WTC11 (cell line): ENCODE data around the gene RANGAP1. TPM values are rescaled to one million over a fixed set of nuclear protein-coding genes. Genes with fewer than 3 reads are reported as not detected.

Experiments used
- ATAC-seq: fragments of 200-7000 bp; cut with Tn5 transposase; 2 replicates; pipeline ENCODE4 v1.10.0; 2021; ENCODE audit warnings: mild to moderate bottlenecking, moderate library complexity
- CTCF ChIA-PET: fragments of 300-600 bp; sonication (Branson Sonifier 250); formaldehyde crosslinking; loops from one replicate; lab custom pipeline; 2021; ENCODE audit warnings: antibody characterized with exemption; lab: Charles Lee
- POLR2A ChIA-PET: fragments of 350-600 bp; sonication (Branson Sonifier 250); formaldehyde crosslinking; loops from one replicate; lab custom pipeline; 2021; ENCODE audit warnings: antibody characterized with exemption; lab: Charles Lee
- DNase-seq: peaks from one replicate; pipeline ENCODE4 v3.0.0; 2021; ENCODE audit warnings: low spot score
- H3K27ac Mint-ChIP-seq: 2 replicates; pipeline ENCODE4 v1.8.0; 2021; ENCODE audit warnings: mixed read lengths
- H3K27me3 Mint-ChIP-seq: 2 replicates; pipeline ENCODE4 v1.8.0; 2021; ENCODE audit warnings: low read depth, mild to moderate bottlenecking, moderate library complexity, mixed read lengths
- H3K36me3 Mint-ChIP-seq: 2 replicates; pipeline ENCODE4 v1.8.0; 2021; ENCODE audit warnings: mixed read lengths
- H3K4me1 Mint-ChIP-seq: 2 replicates; pipeline ENCODE4 v1.8.0; 2022; ENCODE audit warnings: mixed read lengths
- H3K4me3 Mint-ChIP-seq: 2 replicates; pipeline ENCODE4 v1.8.0; 2021; ENCODE audit warnings: mild to moderate bottlenecking, moderate library complexity, mixed read lengths
- H3K9me3 Mint-ChIP-seq: 2 replicates; pipeline ENCODE4 v1.8.0; 2021; ENCODE audit warnings: mixed read lengths
- CBFB ChIP-seq: sonication (generic); formaldehyde crosslinking; IDR thresholded peaks from 2 replicates; pipeline ENCODE4 v1.8.1; 2022; ENCODE audit warnings: mild to moderate bottlenecking, low read depth, missing genetic modification reagents
- CREB1 ChIP-seq: sonication (generic); formaldehyde crosslinking; IDR thresholded peaks from 2 replicates; pipeline ENCODE4 v1.8.0; 2023; ENCODE audit warnings: mild to moderate bottlenecking, missing genetic modification reagents
- FOXP1 ChIP-seq: sonication (generic); formaldehyde crosslinking; IDR thresholded peaks from 2 replicates; pipeline ENCODE4 v1.8.0; 2022; ENCODE audit warnings: missing genetic modification reagents, mild to moderate bottlenecking, moderate library complexity, borderline replicate concordance
- GTF2I ChIP-seq: fragments of 250-450 bp; sonication (Bioruptor Pico); conservative IDR thresholded peaks from 2 replicates; pipeline ENCODE4 v1.4.0; 2021; ENCODE audit warnings: mild to moderate bottlenecking
- JUN ChIP-seq: sonication (generic); formaldehyde crosslinking; IDR thresholded peaks from 2 replicates; pipeline ENCODE4 v1.8.0; 2023; ENCODE audit warnings: mild to moderate bottlenecking, missing genetic modification reagents
- NR2C2 ChIP-seq: sonication (generic); formaldehyde crosslinking; IDR thresholded peaks from 2 replicates; pipeline ENCODE4 v1.8.0; 2022; ENCODE audit warnings: mild to moderate bottlenecking, missing genetic modification reagents
- SMAD3 ChIP-seq: sonication (generic); formaldehyde crosslinking; IDR thresholded peaks from 2 replicates; pipeline ENCODE4 v1.8.0; 2022; ENCODE audit warnings: missing genetic modification reagents, mild to moderate bottlenecking, borderline replicate concordance
- SP1 ChIP-seq: sonication (generic); formaldehyde crosslinking; conservative IDR thresholded peaks from 2 replicates; pipeline ENCODE4 v1.8.1; 2022; ENCODE audit warnings: missing genetic modification reagents
- ZNF396 ChIP-seq: fragments of 250-450 bp; sonication (Bioruptor Pico); IDR thresholded peaks from 2 replicates; pipeline ENCODE4 v1.8.0; 2021; ENCODE audit warnings: mild to moderate bottlenecking, moderate library complexity, borderline replicate concordance
- ZNF671 ChIP-seq: fragments of 250-450 bp; sonication (Bioruptor Pico); IDR thresholded peaks from 2 replicates; pipeline ENCODE4 v1.8.0; 2021; ENCODE audit warnings: mild to moderate bottlenecking
- total RNA-seq: library from RNA; stranded (reverse); gene quantifications from 3 replicates; pipeline ENCODE4 v1.2.3, GENCODE V29; 2021
- TF ChIP-seq, protein P1 (sequence below): sonication (generic); formaldehyde crosslinking; IDR thresholded peaks from 2 replicates; pipeline ENCODE4 v1.8.0; 2022; ENCODE audit warnings: mild to moderate bottlenecking, missing genetic modification reagents
- TF ChIP-seq, protein P2 (sequence below): sonication (generic); formaldehyde crosslinking; IDR thresholded peaks from 2 replicates; pipeline ENCODE4 v1.8.1; 2023; ENCODE audit warnings: mild to moderate bottlenecking, missing genetic modification reagents
- TF ChIP-seq, protein P3 (sequence below): fragments of 250-450 bp; sonication (Bioruptor Pico); IDR thresholded peaks from 2 replicates; pipeline ENCODE4 v1.9.0; 2021; ENCODE audit warnings: mild to moderate bottlenecking
- TF ChIP-seq, protein P4 (sequence below): sonication (generic); formaldehyde crosslinking; IDR thresholded peaks from 2 replicates; pipeline ENCODE4 v1.8.1; 2022; ENCODE audit warnings: mild to moderate bottlenecking, moderate library complexity, missing genetic modification reagents
- TF ChIP-seq, protein P5 (sequence below): fragments of 200-600 bp; IDR thresholded peaks from 2 replicates; pipeline ENCODE4 v1.8.0; 2022; ENCODE audit warnings: antibody characterized with exemption
- TF ChIP-seq, protein P6 (sequence below): sonication (generic); formaldehyde crosslinking; IDR thresholded peaks from 2 replicates; pipeline ENCODE4 v1.8.0; 2022; ENCODE audit warnings: mild to moderate bottlenecking, missing genetic modification reagents

The RANGAP1 gene
- total RNA-seq, 1 experiment from 2014 or later: 160 TPM

DNA sequence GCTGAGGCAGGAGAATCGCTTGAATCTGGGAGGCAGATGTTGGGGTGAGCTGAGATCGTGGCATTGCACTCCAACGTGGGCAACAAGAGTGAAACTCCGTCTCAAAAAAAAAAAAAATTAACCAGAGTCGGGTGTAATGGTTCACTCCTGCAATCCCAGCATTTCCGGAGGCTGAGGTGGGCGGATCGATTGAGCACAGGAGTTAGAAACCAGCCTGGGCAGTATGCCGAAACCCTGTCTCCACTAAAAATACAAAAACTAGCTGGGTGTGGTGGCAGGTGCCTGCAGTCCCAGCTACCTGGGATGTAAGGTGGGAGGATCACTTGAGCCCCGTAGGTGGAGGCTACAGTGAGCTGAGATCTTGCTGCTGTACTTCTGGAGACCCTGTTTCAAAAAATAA is 1.5 kb downstream of the RANGAP1 start:
- ChIA-PET POLR2A (interaction anchor here (0.7 kb wide), 1 partner anchor 59 kb away, joined by 3 read pairs; no protein-coding TSS in a partner anchor), CTCF (no interaction called here)
- no peak for TF ChIP-seq SP1 (CRISPR knock-in tag)
- TF ChIP-seq CREB1 (CRISPR knock-in tag): no peak
- TF ChIP-seq, protein P1, sequence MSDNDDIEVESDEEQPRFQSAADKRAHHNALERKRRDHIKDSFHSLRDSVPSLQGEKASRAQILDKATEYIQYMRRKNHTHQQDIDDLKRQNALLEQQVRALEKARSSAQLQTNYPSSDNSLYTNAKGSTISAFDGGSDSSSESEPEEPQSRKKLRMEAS (CRISPR knock-in tag): no peak
- TF ChIP-seq, protein P2, sequence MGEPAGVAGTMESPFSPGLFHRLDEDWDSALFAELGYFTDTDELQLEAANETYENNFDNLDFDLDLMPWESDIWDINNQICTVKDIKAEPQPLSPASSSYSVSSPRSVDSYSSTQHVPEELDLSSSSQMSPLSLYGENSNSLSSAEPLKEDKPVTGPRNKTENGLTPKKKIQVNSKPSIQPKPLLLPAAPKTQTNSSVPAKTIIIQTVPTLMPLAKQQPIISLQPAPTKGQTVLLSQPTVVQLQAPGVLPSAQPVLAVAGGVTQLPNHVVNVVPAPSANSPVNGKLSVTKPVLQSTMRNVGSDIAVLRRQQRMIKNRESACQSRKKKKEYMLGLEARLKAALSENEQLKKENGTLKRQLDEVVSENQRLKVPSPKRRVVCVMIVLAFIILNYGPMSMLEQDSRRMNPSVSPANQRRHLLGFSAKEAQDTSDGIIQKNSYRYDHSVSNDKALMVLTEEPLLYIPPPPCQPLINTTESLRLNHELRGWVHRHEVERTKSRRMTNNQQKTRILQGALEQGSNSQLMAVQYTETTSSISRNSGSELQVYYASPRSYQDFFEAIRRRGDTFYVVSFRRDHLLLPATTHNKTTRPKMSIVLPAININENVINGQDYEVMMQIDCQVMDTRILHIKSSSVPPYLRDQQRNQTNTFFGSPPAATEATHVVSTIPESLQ (CRISPR knock-in tag): no peak
- no peak for TF ChIP-seq FOXP1 (CRISPR knock-in tag)
- peak overlapping the region; percentile 57; the same call in 1 of the 2 replicates for H3K27ac Mint-ChIP-seq
- peaks cover 35% of the 10 kb centered on the region for H3K36me3 Mint-ChIP-seq
- H3K4me3 Mint-ChIP-seq: peak overlapping the region; percentile 88
- ATAC-seq (no peak), DNase-seq (no peak)
- H3K27me3 Mint-ChIP-seq: no peaks in the 10 kb centered on the region
- peaks cover 33% of the 10 kb centered on the region for H3K4me1 Mint-ChIP-seq
- H3K9me3 Mint-ChIP-seq: no peaks in the 10 kb centered on the region

DNA sequence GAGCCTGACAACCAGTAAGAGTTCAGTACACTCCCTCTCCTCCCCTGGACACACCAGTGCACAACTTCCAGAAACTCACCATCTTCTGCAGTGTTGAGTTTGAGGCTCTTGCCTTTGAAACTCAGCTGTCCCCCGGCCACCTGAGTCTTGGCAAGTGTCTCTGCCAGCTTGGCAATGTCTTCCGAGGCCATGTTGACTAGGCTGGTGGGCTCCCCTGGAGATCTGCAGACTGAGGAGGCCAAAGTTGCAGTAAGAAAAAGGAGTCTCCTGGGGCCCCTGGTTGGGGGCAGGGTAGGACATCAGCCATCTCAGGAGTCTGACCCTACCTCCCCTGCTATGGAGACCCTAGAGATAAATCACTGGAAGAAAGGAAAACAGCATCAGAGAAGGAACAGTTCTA is 5.1 kb downstream of the RANGAP1 start:
- ChIA-PET POLR2A (no interaction called here), CTCF (no interaction called here)
- peaks cover 66% of the 10 kb centered on the region for H3K36me3 Mint-ChIP-seq
- H3K4me1 Mint-ChIP-seq: peaks cover 12% of the 10 kb centered on the region; the same call in 1 of the 2 replicates
- H3K27ac Mint-ChIP-seq: peak overlapping the region; percentile 52
- no peak for ATAC-seq
- H3K9me3 Mint-ChIP-seq: no peaks in the 10 kb centered on the region
- no peak overlapping the region for H3K4me3 Mint-ChIP-seq
- H3K27me3 Mint-ChIP-seq: no peaks in the 10 kb centered on the region
- TF ChIP-seq, protein P3, sequence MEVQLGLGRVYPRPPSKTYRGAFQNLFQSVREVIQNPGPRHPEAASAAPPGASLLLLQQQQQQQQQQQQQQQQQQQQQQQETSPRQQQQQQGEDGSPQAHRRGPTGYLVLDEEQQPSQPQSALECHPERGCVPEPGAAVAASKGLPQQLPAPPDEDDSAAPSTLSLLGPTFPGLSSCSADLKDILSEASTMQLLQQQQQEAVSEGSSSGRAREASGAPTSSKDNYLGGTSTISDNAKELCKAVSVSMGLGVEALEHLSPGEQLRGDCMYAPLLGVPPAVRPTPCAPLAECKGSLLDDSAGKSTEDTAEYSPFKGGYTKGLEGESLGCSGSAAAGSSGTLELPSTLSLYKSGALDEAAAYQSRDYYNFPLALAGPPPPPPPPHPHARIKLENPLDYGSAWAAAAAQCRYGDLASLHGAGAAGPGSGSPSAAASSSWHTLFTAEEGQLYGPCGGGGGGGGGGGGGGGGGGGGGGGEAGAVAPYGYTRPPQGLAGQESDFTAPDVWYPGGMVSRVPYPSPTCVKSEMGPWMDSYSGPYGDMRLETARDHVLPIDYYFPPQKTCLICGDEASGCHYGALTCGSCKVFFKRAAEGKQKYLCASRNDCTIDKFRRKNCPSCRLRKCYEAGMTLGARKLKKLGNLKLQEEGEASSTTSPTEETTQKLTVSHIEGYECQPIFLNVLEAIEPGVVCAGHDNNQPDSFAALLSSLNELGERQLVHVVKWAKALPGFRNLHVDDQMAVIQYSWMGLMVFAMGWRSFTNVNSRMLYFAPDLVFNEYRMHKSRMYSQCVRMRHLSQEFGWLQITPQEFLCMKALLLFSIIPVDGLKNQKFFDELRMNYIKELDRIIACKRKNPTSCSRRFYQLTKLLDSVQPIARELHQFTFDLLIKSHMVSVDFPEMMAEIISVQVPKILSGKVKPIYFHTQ (CRISPR knock-in tag): no peak
- no peak for DNase-seq

DNA sequence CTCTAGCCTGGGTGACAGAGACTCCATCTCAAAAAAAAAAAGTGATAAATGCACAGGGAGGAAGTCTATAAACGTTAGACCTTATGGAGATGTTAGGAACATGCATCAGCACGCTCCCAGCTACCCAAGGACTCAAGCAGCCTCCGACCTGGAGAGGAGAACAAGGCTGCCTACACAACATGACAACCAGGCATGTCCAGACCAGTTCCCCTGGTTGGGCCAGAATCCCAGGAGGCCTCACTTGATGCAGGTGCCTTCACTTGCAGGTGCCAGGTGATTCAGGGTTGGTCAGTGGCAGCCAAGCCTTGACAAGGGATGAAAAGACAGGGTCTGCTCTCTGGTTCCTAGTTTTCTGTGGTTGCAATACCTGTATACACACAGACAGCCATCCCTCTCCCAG is 5.9 kb downstream of the RANGAP1 start:
- Mint-ChIP-seq H3K9me3 (no peaks in the 10 kb centered on the region), H3K27me3 (no peaks in the 10 kb centered on the region), H3K4me3 (no peak overlapping the region), H3K27ac (peak overlapping the region; percentile 68; the same call in 1 of the 2 replicates), H3K4me1 (peaks cover 12% of the 10 kb centered on the region; the same call in 1 of the 2 replicates), H3K36me3 (peaks cover 72% of the 10 kb centered on the region)
- POLR2A ChIA-PET: no interaction called here
- TF ChIP-seq ZNF396 (no peak), GTF2I (CRISPR knock-in tag) (no peak), JUN (CRISPR knock-in tag) (no peak), CBFB (CRISPR knock-in tag) (no peak), SMAD3 (CRISPR knock-in tag) (no peak), NR2C2 (CRISPR knock-in tag) (no peak), ZNF671 (CRISPR knock-in tag) (no peak)
- TF ChIP-seq, protein P4, sequence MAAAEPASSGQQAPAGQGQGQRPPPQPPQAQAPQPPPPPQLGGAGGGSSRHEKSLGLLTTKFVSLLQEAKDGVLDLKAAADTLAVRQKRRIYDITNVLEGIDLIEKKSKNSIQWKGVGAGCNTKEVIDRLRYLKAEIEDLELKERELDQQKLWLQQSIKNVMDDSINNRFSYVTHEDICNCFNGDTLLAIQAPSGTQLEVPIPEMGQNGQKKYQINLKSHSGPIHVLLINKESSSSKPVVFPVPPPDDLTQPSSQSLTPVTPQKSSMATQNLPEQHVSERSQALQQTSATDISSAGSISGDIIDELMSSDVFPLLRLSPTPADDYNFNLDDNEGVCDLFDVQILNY (CRISPR knock-in tag): no peak
- TF ChIP-seq, protein P5, sequence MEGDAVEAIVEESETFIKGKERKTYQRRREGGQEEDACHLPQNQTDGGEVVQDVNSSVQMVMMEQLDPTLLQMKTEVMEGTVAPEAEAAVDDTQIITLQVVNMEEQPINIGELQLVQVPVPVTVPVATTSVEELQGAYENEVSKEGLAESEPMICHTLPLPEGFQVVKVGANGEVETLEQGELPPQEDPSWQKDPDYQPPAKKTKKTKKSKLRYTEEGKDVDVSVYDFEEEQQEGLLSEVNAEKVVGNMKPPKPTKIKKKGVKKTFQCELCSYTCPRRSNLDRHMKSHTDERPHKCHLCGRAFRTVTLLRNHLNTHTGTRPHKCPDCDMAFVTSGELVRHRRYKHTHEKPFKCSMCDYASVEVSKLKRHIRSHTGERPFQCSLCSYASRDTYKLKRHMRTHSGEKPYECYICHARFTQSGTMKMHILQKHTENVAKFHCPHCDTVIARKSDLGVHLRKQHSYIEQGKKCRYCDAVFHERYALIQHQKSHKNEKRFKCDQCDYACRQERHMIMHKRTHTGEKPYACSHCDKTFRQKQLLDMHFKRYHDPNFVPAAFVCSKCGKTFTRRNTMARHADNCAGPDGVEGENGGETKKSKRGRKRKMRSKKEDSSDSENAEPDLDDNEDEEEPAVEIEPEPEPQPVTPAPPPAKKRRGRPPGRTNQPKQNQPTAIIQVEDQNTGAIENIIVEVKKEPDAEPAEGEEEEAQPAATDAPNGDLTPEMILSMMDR: no peak
- TF ChIP-seq, protein P6, sequence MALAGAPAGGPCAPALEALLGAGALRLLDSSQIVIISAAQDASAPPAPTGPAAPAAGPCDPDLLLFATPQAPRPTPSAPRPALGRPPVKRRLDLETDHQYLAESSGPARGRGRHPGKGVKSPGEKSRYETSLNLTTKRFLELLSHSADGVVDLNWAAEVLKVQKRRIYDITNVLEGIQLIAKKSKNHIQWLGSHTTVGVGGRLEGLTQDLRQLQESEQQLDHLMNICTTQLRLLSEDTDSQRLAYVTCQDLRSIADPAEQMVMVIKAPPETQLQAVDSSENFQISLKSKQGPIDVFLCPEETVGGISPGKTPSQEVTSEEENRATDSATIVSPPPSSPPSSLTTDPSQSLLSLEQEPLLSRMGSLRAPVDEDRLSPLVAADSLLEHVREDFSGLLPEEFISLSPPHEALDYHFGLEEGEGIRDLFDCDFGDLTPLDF (CRISPR knock-in tag): no peak
- ATAC-seq (no peak), DNase-seq (no peak)
- CTCF ChIA-PET: no interaction called here
